ENCODE data around the gene CFAP299. TPM values are rescaled to one million over a fixed set of nuclear protein-coding genes. Genes with fewer than 3 reads are reported as not detected.

Gene CFAP299
- total RNA-seq, 1 donor from 2014 or later, result 0.13 TPM

DNA sequence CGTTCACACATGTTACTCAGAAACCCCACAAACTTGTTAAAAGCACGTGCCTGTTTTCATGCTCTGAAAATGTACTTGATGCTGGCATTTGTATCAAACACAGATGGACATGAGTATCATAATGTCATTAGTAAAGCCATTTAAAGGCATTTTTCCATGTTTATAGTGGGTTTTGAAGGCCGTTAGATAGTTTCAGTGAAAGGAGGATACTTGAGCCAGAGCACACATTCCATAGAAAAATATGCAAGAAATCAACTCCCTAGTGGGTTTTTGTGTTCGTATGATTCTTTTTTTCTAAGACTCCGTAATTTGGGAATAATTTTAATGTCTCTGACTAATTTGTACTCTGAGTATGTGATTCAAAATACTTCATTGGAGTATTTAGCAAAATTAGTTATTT, 478.7 kb downstream of the CFAP299 start:
- DNase-seq (ENCODE audit: low read depth, low spot score), result no peak

DNA sequence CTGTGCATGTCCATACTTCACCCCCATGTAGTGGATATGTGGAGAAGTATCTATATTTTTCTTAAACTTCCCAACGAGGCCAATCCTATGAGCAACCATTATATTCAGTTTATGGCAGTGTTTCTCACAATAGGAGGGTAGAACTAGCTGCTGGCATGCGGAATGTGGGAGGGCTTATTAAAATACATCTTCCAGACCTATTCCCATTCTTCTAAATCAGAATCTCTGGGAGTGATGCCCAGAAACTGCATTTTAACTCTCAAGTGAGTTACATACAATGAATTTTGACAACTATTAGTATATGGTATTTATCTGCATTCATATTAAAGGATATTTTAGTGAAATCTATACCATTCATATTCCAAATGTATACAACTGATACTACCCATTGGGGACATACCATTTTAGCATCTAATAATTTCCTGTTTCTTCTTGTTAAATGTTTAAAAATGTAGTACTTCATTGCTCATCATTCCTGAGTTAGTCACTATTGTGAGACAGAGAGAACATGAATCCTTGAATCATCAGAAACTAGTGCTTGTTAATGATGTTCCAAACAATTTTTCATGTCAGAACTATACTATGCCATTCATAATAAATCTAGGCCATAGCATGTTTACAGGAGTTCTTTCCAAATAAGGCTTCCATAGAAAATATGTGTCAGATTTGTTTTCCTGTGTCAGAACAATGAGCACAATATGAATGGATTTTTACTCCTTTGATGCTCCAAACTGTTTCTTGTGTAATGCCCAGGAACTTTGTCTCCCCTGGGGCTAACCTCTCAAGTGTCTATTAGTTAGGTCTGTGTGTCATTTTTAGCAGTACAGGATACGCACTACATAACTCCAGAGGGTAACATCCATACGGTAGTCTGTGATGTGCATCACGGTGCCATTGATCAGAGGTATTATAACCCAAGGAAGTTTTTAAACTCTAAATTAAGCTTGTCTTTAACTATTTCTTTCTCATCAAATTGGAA, 496.1 kb downstream of the CFAP299 start:
- no peak for DNase-seq (ENCODE audit: low read depth, low spot score)

DNA sequence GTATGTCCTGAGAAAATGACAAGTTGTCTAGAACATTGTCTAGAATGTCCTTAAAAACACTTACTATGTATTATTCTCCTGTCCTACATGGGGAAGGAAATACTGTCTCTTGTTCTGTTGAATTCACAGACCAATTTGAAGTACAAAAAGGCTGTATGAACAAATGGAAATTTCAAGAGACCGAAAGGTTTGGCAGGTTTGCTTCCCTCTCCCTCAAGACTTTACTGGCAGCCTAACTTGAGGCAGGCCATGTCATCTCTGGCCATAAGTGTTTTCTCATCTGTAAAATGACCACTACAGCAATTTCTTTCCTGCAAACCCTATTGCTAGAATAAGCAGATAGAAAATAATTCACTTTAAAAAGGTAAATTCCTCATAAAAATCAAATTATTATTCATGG, 503.8 kb downstream of the CFAP299 start:
- no peak for DNase-seq (ENCODE audit: low read depth, low spot score)

DNA sequence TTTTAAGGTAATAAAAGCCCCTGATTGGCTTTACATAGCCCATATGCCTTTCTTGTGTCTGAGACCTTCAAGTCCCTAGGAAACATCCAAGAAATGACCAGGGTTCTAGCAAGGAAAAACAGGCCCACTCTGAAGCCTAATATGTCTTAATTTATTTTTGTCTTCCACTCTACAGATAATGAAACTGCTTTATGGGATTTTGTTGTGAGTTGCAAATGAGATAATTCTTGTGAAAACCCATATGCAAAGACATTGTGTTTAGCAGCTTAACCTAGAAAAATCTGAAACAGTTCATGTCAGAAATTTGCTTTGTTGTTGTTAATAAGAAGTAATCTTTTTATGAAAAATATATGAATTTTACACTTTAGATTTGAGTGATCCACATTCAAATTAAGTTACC, 504.3 kb downstream of the CFAP299 start:
- DNase-seq (ENCODE audit: low read depth, low spot score), result no peak

DNA sequence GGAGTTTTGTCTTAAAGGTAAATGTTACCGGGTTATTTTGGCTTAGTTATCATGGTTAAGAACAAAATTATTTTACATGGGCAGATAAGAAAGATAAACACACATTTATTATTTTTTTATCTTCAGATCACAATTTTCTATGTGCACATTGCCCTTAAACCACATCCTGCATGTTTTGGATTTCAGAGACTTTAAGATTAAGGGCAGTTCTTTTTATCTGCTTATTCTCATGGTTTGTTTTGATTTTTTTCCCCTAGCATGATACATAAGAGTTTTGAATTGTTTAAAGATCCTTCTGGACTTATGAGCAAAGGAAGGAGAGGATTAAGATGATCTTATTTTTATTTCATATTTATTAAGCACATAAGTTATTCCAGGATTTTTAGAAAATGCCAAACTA, 504.9 kb downstream of the CFAP299 start:
- DNase-seq (ENCODE audit: low read depth, low spot score), result no peak

DNA sequence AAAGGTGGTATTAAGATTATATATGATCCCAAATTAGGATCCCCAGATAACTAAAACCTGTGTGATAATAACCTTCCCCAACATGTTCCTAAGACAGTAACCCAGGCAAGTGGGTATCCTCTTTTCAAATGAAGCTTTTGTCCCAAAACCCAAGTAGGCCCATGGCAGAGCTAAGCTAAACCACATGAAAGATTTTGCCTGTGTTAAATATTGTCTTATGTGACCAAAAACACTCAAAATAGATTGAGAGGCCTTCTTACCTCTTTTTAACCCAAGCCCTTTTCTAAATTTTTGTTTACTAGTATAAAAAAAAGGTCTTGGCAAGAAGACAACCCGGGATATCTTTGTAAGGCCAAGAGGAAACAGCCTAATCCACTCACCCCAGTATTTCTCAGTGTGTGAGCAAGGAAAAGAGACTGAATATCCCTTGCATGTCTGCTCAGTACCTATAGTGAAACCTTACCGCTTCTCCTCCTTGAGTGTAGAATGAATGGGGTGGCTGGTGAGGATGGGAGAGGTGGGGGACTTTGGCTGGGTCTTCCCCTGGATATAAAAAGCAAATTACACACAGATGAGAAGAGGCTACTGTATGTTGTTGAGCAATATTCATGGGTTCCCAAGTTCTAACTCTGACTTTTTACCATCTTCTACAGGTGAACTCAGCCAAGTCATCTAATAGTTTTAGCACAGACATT, 506.2 kb downstream of the CFAP299 start:
- no peak for DNase-seq (ENCODE audit: low read depth, low spot score)

DNA sequence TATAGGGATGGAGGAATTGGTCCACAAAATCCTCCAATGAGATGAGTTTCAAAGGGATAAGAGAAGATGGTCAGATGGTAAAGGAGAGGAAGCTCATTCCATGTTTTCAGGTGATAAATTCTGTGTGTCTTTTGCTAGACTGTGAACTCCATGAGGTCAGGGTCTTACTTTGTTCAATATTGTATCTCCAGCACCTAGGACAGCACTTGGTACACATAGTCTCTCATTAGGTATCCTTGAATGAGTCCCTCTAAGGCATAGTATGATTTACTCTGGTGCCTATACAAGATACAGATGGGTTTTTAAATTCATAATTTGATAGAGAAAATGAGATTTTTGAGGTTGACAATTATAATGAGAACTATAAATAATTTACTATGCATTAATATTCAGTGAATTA, 510.7 kb downstream of the CFAP299 start:
- no peak for DNase-seq (ENCODE audit: low read depth, low spot score)

DNA sequence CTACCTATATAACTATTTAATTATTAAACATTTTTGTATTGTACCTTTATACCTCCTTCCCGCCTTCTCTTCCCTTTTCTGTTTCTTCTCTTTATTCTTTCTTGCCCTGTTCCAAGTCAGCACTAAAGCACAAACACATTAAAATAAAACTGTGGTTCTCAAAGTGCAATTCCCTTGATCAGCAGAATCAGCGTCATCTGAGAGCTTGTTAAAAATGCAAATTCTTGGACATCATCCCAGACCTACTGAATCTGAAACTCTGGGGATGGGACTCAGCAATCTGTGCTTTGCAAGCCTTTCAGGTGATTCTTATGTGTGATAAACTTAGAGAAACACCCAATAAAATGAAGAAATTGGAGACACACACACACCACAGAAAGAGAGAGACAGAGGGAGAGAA, 516.5 kb downstream of the CFAP299 start:
- no peak for DNase-seq (ENCODE audit: low read depth, low spot score)

DNA sequence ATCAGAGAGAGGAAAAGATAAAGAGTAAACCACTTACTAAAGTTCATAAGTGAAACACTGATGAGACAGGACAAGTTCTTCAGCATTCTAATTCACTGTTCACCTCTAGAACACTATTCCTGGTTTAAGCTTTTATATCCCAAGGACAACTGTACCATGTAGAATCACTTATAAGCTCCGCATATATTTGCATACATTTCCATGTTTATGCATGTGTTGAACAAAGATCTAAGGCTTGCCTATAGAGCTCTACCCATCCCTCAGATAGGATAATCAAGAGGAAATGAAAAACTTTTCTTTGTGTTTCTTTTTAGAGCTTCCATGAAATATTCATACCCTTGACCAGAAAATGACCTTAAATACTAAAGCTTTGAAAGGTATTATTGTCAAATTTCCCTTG, 538.0 kb downstream of the CFAP299 start:
- DNase-seq (ENCODE audit: low read depth, low spot score), result no peak

DNA sequence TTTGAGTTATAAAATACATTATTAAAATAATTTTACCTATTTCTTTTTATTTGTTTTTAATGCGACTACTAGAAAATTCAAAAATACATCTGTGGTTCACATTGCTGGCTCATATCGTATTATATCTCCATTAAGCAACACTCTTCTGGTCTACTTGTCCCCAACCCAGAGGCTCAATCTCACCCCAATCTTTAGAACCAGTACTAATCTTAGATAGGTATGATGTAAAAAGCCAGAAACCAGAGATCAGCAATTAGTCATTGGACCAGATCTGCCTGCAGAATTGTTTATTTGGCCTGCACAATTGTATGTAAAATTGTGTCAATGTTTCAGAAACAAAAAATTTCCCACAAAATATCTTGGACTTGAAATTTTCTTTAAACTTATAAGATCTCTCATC, 539.4 kb downstream of the CFAP299 start:
- DNase-seq (ENCODE audit: low read depth, low spot score), result no peak

DNA sequence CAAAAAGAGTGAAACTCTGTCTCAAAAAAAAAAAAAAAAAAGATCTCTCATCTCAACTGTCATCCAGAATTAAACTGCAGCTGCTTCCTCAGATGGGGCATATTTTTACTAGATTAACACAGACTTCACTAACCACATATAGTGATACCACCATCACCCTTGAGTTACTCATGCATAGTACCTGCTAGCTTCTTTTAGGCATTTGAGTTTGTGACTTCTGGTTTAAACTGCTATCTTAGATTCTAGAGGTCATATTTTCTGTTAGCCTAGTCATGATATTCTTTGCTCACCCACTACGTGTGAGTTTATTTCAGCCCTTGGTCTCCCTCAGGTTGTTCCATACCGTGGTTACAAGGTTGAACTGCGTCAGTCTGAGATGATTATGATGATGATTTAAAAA, 540.1 kb downstream of the CFAP299 start:
- DNase-seq (ENCODE audit: low read depth, low spot score), result no peak

DNA sequence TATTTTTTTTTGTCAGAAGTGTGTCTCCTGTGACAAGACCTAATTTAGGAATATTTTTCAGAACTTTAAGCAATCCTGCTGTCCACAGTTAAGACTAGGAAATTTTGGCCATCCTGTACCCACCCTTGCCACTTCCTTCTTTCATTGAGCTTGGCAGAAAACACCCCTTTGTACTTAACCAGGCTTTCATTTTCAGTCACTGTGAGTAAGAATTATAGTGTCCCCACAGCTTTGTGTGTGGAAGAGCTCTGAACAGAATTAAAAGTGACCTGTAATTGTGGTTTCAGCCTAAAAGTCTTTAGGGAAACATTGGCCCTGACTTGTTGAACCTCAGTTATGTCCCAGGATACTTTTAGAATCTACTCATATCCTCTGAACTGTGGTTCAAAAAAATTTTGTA, 541.3 kb downstream of the CFAP299 start:
- DNase-seq (ENCODE audit: low read depth, low spot score), result no peak

DNA sequence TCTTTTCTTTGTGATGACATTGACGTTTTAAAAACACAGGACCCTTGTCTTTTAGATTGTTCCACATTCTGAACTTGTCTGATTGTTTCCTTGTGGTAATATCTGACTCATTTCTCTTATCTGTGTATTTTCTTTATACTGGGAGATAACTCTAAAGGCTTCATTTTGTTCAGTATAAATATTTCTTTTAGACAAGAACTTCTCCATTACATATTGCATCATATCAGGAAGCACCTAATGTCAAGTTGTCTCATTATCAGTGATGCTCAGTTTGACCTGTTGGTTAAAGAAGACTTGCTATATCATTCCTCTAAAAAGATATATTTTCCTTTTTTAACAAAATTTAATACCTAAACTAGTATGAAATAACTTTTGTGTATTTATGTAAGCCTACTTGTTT, 542.7 kb downstream of the CFAP299 start:
- no peak for DNase-seq (ENCODE audit: low read depth, low spot score)

DNA sequence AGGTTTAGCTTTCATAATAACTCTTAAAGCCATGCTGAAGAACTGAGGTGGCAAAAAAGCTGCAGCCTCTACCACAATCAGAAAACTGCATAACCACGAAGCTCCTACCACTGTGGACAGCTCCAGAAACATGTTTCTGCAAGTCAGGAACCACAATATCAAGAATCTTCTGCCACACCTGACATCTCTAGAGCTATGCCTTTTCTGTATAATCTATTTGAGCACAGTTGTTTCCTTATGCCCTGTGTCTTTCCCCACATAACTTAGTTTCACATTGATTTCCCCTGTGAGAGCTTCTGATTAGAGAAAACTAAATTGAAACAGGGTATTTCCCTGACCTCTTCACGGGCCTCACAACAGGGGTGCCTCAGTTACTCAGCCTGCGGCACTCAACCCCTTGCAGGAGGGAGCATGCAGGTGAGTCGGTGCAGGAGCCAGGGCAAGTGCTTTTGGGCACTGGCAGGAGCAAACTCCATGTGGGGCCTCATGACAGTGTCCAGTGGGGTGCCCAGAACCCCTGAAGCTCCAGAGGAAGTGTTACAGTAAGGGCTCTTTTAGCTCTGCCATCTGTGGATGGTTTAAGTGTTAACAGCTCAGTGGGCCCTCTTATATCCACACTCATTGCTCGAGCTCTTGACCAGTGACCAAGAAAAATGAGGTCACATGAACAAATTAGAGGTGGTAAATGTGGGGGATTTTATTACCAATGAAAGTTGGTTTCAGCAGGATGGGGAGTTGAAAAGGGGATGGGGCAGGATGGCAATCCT, 562.2 kb downstream of the CFAP299 start:
- DNase-seq (ENCODE audit: low read depth, low spot score), result no peak

DNA sequence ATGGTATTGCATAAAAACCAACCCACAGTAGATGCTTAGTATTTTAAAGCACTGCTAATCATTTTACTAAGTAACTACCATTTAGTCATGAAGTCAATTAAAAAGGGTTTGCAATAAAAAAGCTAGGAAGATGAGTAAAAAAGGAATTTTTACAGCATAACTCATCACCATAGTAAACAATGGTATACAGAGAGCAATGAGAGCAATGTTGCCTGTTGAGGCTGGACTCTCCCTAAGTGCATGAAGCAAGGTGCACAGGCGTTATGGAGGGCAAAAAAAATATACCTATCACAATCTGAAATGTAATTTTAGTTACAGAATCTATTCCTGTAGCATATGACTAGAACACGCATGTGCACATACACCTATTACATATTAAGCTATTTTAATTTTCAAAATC, 565.4 kb downstream of the CFAP299 start:
- DNase-seq (ENCODE audit: low read depth, low spot score), result no peak

DNA sequence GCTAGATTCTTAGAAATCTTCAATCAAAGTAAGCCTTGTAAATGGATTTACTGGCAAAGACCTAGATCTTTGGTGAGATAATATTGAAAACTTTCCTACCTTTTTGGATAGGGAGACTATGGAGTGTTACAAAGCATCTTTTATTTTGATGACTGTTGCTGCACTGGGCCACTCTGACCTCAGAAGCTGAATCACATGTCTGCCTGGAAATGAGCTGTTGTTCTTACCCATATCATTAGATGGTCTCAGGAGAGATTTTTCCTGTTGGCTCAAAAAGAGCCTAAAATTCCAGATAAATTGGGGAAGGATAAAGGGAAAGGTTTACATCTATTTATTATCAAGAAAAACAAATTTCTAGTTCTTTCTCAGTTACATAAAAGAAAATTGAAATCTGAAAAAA, 567.5 kb downstream of the CFAP299 start:
- no peak for DNase-seq (ENCODE audit: low read depth, low spot score)

DNA sequence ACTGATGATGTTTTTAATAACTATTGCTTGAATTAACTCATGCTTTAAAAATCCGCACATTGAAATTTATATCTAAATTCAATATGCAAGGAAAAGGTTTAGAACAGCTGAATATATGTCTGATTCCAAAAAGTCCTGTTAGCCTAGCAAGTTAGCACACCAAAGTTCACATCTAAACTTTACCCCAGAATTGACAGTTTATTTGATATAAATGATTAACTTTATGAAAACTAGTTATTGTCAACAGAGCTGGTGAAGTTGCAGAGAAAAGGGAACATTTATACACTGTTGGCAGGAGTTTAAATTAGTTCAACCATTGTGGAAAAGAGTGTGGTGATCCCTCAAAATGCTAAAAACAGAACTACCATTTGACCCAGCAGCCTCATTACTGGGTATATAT, 574.4 kb downstream of the CFAP299 start:
- no peak for DNase-seq (ENCODE audit: low read depth, low spot score)

DNA sequence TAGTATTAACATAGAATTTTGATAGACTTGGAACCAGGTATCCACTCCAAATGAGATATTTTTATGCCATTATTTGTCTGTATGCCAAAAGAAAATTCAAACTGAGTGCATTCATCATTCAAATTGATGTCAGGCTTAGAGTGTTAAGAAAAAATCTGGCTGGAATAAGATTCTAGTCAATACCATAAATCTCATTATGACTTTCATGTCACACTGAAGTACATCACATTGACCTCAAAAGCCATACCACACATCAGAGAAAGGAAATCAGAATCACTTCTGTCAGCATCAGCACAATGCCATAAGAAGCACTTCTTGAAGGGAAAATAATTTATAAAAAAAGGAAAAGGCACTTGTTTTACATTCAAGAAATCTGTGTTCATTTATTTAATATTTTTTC, 575.9 kb downstream of the CFAP299 start:
- no peak for DNase-seq (ENCODE audit: low read depth, low spot score)

DNA sequence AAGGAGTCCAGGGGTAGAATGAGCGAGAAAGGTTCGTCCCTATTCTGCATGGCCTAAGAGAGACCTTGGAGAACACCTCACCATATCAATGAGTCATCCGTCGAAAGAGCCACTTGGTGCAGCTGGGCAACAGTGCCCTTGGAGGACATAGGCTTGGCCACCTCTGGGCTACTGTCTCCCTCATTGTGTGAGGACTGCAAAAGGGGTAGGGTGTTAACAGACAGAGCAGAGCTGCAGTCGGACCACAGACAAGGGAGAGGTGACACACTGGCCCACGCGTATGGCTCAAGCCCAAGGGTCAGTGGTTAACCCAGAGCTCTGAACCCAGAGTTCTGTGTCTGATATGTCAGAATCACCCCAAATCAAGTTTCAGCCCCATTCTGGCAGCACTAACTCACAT, 576.8 kb downstream of the CFAP299 start:
- DNase-seq (ENCODE audit: low read depth, low spot score), result no peak

DNA sequence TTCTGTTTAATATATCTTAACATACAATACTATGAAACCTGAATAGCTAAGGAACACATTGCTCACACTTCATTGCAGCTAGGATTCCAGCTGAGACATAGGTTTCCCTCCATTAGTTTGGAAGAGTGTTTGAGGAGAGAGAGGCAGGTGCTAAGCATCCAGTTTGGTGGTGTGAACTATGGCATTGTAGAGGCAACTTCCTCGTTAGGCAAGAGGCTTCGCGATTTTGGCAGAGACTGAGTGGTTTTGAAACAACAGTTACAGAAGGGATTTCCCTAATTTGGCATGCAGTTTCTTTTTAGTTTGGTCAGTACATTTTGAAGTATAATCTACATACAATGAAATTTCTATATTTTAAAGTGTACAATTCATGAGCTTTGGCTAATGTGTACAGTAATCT, 577.9 kb downstream of the CFAP299 start:
- DNase-seq (ENCODE audit: low read depth, low spot score), result no peak

DNA sequence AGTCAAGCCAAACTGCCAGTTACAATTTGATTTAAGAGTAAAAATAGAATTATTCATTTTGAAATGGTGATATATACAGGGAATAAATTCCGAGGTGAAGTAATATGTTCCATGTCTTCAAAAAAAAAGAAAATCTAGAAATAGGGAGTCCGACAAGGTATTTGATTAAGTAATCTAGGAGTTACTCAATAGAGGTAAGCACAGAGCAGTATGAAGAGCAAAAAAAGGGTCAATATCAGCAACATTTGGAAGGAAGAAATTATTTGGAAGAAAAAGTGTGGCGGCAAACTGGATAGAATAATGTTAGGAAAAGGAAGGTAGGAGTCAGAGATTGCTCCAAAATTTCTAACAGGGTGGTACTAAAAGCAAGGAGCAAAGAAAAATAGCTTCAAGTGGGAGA, 581.2 kb downstream of the CFAP299 start:
- DNase-seq (ENCODE audit: low read depth, low spot score), result no peak

DNA sequence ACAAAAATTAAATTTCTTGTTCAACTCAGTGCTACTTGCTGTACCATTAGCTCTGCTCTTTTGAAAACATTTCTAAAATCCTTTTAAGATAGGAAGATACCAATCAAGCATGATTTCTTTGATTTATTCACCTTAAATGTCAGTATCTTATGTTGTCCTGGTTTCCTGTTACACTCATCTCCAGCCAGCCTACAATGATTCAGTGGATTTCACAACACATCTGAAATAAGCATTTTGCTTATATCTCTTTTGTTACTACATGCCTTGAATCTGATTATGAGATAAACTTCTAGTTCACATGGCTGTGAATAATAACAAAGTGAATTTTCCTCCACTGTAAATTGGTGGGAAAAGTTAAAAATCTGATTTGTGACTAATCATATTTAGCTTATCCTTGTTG, 582.5 kb downstream of the CFAP299 start:
- no peak for DNase-seq (ENCODE audit: low read depth, low spot score)
